Activated naive CD4-positive, alpha-beta T cell treated with anti-CD3 and anti-CD28 coated beads, Interleukin-2, amount 50 U/mL, for 16 hours (primary cell): ENCODE results near the gene MAPK12.

Experiments
- DNase-seq: peaks from one replicate; pipeline ENCODE4 v3.0.0-alpha.2; 2020

MAPK12 gene

DNA sequence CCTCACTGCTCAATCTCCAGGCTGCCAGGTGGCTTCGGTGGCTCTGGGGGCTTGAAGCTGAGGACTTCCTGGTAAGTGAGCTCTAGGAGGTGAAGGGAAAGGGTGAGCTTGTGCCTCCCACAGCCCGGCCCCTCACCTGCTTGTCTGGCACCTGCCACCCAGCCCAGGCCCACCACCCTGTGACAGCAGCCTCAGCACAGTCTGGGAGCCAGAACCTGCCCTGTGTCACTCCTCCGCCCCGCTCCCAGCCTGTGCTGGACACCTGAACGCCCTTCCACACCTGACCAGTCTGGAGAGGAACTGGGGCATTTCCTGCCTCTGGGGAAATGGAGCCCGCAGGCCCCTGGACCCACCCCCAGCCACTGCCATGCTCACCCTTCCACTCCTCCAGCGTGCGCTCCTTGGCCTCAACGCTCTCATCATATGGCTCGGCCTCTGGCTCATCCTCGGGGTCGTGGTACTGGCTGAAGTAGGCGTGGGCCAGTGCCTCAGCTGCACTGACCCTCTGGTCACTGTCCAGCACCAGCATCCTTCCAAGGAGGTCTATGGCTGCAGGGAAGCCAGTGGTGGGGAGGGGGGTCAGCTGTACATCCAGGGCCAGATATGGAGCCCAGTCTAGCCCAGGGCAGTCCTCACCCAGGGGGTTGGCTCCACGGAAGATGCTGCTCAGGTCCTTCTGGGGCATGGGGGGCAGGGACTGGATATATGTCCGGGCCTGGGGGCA is 3.6 kb upstream of the MAPK12 start:
- no peak for DNase-seq

DNA sequence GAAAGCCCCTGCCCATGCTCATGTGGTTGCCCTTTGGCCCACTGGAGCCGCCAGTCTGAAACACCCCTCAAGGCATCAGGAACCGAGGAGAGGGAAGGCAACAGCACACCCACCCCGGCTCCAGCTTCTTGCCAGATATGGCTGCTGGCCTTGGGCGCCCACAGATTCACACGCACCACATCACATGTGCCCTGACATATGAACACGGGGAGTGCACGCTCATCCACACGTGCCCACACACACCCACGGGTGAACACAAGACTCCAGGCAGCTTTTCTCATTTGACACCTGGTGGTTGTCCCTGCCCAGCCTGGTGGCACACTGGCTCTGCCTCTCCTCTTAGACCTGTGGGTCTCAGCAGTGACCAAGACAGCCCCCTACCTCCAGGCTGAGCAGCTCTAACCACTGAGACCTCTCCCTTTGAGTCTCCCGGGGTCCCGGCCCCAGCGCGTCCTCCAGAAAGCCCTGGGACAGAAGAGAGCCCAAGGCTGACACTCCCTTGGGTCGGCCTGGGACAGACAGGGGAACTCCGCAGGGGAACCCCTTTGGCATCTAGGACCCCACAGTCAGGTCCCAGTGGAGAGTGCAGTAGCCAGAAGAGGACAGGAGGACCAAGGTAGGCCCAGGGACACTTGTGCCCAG is 2.7 kb upstream of the MAPK12 start:
- no peak for DNase-seq

DNA sequence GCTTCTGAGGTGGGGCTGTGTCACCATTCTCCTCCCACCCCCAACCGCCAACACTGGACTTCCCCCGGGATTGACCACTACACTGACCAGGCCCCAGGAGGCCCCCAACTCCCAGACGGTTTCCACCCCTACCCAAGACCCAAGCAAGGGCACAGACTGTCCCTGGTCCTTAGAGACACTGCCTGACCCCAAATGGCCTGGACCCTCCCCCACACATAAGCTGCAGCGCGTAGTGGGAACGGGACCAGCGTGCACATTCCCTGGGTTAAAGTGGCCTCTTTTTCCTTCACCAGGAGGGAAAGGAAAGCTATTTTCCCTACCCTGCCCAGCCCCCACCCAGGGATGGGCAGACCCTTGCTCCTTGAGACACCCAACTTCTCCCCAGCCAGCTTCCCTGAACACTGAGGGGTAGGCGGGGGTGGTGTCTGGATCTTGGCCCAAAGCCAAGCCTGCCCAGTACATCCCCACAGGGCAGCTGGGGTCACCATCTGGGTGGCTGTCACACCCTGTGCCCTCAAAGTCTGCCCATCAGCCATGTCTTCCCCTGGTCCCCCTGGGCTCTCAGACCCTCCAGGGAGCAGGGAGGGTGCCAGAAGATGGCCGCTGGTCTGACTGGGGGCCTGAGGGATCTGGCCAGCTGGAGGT is 1.6 kb upstream of the MAPK12 start:
- DNase-seq, result no peak

DNA sequence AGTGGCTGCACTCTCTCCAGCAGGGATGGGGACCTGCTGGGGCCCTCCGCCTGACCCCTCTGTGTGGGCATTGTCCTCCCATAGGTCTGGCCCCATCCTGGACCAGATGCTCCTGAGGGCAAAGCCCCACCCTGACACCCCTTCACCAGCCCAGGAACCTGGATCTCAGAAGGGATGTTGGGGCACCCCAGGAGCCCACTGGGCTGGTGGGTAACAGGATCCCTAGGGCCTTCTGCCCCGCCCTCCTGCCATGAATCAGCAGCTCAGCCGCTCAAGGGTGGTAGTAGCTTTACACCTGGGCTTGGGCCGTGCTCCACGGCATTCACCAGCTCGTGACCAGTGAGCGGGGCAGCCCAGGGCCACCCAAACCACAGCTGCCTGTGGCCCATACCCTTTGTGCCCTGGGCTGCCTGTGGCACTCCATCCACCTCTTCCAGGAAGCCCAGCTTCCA is 1.0 kb upstream of the MAPK12 start:
- no peak for DNase-seq

DNA sequence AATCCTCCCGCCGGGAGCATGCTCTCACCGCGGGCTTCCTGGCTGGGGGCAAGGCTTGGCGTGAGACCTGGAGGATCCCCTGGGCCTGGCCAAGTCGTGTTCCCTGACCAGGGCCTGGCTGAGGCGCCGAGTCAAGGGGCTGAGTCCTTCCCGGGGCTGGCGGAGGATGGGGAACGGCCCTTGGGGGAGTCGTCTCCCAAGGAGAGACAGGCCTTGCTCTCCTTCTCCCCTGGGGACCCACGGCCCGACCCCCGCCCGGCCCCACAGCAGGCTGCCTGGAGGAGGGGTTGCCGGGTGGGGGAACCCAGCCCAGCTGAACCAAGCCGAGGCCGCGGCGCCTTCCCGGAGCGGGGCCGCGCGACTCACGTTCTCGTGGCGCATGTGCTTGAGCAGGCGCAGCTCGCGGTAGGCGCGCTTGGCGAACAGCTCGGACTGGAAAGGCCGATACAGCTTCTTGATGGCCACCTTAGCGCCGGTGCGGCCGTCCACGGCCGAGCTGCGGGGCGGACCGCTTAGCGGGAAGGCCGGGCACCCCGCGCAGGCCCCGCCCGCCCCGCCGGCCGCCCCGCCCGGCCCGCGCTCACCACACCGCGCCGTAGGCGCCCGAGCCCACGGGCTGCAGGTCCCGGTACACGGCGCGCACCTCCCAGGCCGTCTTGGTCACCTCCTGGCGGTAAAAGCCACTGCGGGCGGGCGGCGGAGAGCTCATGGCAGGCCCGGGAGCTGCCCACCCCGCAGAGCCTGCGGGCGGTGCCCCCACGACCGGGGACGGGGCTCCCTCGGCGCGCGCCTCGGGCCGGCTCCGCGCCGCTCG is 475 bp downstream of the MAPK12 start:
- DNase-seq, result peak; percentile 46

DNA sequence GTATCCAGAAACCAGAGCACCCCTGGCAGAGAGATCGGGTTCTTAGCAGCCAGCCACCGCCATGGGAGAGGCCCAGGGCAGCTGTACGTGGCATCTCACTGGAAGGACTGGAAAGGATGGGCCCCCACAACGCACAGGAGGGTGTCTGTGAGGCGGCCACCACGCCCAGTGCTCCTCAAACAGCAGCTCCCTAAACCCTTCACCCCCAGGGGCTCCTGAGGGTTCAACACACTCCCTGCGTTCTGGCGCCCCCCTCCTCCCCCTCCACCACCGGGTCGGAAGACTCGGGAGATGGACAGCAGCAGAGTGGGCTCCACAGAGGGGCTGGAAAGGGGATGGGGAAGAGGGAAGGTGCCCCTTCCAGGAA is 1.1 kb downstream of the MAPK12 start:
- no peak for DNase-seq

DNA sequence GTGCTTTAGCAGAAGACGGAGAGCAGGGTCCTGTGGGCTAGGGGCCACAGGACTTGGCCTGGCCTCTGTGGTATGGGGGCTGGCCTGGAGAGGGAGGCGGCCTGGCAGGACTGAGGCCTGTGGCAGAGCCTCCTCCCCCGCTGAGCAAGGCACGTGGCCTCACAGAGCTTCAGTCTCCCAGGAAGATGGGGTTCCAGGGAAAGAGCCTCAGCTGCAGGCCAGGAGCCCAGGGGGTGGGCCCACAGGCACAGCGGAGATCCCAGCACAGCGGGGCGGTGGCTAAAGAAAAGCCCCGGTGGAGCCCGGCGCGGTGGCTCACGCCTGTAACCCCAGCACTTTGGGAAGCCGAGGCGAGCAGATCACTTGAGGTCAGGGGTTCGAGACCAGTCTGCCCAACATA is 2.2 kb downstream of the MAPK12 start:
- DNase-seq, result no peak

DNA sequence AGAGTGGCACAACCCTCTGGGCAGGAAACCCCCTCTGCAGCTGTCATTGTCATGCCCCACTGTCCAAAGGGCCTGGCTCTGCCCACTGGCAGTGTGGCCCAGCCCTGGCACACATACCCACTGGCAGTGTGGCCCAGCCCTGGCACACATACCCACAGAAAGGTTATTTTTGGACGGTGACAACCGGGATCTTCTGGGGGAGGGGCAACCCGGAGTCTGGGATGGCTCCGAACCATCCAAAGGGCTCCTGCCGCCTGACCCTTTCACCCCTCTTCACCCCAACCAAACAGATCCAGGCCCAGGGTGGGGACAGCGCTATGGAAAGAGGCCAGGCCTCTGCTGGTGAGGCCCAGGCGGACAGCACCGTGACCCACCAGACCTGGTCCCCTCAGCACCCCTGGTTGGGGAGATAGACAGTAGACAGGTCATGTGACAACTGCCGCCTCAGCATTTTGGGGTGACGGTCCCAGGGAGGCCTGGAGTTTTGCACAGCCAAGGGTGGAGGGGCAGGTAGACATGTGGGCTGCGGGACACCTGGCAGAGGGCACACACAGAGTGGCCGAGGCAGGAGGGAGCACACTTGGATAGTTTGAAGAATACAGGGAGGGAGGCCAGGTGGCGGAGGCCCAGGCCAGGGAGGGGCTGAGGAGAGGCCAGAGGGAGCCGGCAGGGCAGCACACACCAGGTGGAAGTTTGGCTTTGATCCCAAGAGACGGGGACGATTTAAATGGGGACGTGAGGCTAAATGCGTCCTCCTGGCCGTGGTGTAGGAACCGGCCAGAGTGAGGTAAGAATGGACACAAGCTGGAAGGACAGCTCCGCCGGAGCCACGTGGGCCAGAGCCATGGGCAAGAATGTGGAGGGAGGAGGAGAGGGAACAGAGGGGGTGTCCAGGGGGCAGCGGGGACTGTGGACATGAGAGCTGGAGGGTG is 2.9 kb downstream of the MAPK12 start:
- DNase-seq, result no peak

DNA sequence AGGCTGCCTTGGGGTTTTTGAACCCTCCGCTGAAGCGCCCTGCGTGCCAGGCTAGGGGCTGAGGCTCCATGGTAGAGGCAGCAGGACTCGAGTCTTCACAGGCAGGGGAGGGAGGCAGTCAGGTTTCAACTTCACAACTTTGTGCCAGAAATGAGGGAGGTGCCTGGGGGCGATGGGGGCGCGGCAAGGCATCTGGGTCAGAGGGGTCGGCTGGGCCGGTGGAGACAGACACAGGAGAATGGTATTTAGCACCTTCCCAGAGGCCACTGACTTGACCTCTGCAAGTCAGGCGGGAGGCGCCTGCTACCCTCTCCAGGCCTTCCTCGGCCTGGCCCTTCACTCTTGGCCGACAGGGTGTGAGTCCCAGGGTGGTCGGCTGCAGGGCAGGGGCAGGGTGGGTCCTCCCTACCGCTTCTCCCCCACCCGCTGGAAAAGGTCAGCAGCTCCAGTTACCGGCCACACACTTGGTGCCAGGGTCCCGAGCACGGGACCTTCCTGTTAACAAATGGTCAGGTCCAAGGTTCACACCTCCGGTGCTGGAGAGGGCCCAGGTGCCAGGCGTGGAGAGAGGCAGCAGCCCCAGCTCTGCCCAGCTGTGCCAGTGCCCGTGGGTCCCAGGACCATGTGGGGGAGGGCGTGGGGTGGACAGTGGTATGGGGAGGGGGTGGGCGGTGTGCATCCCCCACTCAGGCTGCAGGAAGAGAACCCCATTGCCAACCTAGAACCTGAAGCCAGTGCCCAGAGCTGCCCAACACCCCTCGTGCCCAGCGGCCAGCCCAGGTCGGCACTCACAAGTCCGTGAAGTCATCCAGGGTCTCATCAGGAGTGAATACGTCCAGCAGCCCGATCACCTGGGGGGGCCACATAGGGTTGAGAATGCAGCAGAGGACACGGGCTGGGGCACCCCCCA is 3.8 kb downstream of the MAPK12 start:
- no peak for DNase-seq

DNA sequence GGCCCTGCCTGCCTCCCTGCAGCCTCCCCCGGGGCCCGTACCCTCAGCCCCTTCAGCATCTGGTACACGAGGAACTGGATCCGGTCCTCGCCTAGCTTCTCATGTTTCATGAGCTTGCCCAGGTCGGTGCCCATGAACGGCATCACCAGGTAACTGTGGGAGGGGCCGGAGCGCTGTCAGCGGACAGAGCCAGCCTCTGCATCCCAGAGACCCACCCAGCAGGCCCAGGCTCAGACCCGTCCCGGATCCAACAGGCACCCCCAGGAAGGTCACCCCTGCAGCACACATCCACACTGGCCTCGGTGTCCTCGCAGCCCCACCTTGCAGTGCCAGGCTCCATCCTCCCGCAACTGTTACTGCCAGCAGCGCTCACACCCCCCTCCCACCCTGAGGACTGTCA is 4.4 kb downstream of the MAPK12 start:
- no peak for DNase-seq

DNA sequence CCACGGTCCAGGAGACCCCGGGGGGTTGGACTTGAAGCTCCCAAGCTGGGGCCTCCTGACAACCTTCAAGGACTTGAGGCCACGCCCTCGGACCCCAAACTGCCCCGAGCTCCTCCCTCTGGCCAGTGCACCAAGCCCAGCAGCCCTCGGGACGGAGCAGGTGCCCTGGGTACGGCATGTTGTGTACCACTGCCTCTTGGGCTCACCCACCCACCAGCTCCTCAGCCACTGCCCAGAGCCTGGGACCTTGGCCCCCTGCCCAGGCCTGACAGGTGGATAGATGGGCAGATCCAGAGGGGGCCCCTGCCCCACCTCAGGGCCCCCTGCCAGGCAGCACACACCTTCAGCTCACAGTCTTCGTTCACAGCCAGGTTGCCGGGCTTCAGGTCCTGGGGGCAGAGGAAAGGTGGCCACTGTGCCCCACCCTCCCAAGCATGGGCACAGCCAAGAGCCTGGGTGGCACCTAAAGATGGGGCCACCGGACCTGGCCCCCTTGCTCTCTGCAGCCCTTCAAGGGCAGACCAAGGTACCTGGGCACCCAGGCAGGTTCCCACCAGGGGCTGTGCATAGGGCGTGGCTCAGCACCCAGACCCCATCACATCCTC is 5.1 kb downstream of the MAPK12 start:
- DNase-seq, result no peak

DNA sequence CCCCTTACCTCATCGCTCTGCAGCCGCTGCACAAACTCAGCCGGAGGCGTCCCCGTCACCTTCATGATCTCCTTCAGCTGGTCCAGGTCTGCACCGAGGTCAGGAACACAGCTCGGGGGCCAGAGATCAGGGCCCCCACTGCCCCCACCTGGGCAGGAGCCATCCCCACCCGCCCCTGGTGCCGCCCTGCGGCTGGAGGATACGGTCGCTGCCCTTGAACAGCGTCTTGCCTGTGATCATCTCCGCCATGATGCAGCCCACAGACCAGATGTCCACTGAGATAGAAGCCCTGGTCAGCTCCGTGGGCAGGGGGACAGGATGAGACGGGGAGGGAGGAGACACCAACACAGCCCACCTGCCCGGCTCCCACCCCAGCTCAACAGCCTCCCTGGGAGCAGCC is 5.9 kb downstream of the MAPK12 start:
- no peak for DNase-seq

DNA sequence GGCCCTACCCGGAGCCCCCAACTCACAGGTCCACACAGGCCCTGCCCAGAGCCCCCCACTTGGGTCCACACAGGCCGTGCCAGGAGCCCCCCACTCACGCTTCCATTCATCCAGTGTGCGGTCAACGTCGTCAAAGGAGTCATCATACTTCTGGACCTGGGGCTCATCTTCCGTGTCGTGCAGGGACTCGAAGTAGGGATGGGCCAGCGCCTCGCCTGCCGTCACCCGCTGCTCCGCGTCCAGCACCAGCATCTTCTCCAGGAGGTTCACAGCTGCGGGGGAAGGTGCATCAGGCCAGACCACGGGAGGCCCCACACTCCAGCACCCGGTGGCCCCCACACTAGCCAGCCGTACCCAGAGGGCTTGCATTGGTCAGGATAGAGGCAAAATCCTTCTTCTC is 6.4 kb downstream of the MAPK12 start:
- no peak for DNase-seq

DNA sequence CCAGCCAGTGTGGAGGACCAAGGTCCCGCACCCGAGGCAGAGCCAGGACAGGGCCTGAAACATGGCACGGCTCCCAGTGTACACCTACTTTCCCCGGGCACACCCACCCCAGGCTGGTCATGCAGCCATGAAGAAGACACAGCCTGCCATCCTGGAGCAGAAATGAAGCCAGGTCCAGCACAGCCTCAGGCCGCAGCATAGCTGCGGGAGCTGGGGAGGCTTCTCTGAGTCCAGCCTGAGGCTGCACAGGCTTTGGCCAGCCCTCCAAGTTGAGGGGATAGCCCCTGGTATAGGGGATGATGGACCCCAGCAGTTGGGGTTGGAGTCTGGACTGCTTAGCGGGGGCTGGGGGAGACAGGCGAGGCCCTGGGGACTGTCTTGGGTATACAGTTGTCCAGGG is 7.5 kb downstream of the MAPK12 start:
- no peak for DNase-seq

DNA sequence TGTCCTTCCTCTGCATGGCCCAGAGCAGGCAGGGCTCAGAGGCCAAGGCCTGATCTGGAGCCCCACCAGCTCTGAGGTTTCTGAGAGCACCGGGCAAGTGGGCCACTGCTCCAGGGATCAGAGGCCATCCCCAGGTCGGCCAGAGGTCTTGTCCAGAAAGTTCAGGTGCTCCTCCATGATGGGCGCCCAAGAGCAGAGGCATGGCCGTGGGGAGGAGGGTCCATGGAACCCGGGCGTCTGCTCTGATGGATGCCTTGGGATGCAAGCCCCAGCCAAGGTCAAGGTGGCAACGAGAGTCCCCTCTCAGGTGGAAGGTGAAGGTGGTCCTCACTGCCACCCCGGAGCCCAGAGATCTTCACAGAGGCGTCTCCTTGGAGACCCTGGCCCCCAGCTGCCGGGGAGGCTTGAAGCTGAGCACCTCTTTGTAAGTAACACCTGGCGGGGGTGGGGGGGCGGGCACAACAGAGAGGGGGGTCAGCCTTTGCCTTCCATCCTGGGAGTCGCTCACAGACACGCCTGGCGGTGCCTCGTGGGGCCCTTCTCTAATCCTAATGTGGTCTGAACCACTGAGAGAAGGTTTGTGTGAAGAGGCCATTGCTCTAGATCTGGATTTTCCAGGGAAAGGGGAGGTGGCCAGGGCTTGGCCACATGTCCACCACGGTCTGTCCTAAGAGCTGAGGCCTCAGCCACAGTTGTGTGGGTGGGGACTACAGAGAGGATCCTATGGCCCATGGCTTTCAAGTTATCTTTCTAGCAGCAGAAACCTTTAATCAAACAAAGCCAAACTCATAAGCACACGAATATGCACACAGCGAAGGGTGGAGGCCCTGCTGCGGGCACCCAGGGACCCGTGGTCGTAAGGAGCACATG is 8.2 kb downstream of the MAPK12 start:
- DNase-seq, result no peak

DNA sequence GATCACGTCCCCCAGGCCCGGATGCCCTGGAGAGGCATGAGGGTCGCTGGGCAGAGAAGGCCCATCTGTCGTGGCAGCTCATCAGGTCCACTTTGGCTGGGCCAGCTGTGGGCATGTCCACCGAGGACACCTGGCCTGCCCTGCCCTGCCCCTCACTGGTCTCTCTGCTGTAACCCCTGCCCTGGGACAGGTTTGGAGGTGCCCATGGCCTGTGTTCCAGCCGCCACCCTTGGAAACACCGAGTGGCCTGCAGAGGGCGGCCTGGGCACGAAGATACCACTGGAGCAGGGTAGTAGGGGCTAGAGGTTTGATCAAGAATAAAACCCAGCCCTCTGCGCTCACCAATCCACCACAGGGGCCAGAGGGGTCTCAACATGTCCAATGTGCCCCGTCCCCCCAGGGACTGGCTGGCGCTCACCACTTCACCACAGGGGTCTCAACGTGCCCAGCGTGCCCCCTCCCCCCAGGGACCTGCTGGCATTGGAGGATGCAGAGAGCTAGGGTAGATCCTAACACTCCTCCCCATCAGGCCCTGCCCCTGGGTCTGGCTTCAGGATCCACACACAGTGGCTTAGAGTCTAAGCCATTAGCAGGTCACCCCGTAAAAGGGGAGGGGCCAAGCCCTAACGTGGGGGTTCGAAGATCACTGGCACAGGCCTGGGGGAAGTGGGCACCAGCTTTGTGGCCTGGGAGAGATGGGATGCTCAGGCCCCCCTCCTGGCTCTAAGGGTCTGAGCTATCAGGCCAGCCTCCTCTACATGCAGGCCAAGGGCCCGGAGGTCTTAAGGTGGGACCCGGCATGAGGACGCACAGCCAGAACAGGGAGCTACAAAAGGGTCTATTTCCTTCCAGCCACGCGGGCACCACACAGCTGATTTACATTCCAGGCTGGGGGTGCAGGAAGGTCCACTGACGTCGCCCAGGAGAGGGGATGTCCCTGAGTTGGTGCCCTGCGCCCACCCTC is 9.1 kb downstream of the MAPK12 start:
- DNase-seq, result peak; percentile 77

DNA sequence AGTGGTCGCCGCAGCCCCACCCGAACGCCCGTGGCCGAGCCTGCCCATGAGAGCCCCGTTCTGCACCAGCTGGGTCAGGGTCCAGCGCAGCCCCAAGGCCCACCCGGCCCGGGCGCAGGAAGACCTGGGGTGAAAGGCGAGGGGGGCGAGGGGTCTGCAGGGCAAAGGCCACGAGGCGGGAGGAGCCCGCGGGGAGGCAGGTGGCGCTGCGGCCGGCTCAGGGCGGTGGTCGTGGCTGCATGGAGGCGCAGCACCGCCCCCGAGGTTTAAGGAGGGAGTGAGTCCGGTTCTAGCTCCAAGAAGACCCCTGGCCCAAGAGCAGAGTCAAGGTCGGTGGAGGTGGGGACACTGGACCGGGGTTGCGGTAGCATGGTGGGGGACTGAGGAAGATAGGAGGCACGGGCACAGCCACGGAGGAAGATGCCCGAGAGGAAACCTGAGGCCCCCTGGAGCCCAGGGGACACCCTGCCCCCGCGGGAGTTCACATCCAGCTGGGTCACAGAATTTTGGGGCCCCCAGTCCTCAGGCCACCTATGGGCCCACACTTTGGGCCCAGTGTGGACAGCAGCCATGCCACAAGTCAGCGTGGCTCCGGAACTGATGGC is 9.9 kb downstream of the MAPK12 start:
- no peak for DNase-seq
